B cell (primary cell): ENCODE data around the gene SOHLH2. TPM values are rescaled to one million over a fixed set of nuclear protein-coding genes. Genes with fewer than 3 reads are reported as not detected.

ENCODE experiments used
- ATAC-seq: fragments of 200-7000 bp; cut with Tn5 transposase; one replicate; pipeline ENCODE4 v1.10.0; 2021; ENCODE audit warnings: low read depth, mild to moderate bottlenecking, moderate number of reproducible peaks, moderate library complexity
- CTCF ChIA-PET: fragments of 350-600 bp; sonication (Branson Sonifier 250); formaldehyde crosslinking; loops from one replicate; lab custom pipeline; 2021; ENCODE audit warnings: antibody characterized with exemption, inconsistent platforms; lab: Charles Lee
- POLR2A ChIA-PET: fragments of 350-600 bp; sonication (Branson Sonifier 250); formaldehyde crosslinking; loops from one replicate; lab custom pipeline; 2021; ENCODE audit warnings: antibody characterized with exemption; lab: Charles Lee
- DNase-seq: peaks from one replicate; pipeline ENCODE4 v3.0.0; 2013
- H2AFZ ChIP-seq: 2 replicates; pipeline ENCODE4 v1.6.1; 2012; ENCODE audit warnings: mild to moderate bottlenecking, low read depth, low read length; ENCODE audit not compliant: insufficient read depth, poor library complexity, severe bottlenecking
- H3K27ac ChIP-seq, 2 donors: 1 replicate in 1 of 2; 2 replicates in 1 of 2; pipeline ENCODE4 v1.5.1; 2012 to 2013; ENCODE audit warnings: low read length in 2 of 2, mild to moderate bottlenecking in 2 of 2, moderate library complexity in 1 of 2
- H3K27me3 ChIP-seq, 4 experiments: fragments of 200-600 bp in 1 of 4; sonication (generic) in 1 of 4; replicated peaks in 1 of 4; 1 replicate in 2 of 4; 2 replicates in 2 of 4; pipeline versions ENCODE4 v1.6.1 to v1.7.0; 2013 to 2016; ENCODE audit warnings: low read length in 3 of 4, mild to moderate bottlenecking in 2 of 4, mixed read lengths in 1 of 4, moderate library complexity in 1 of 4; ENCODE audit not compliant: insufficient read depth in 4 of 4, control insufficient read depth in 3 of 4; ENCODE audit errors: control extremely low read depth in 1 of 4
- H3K36me3 ChIP-seq, 2 experiments: replicated peaks in 1 of 2; 1 replicate in 1 of 2; 2 replicates in 1 of 2; pipeline versions ENCODE4 v1.6.1 to v1.7.1; 2013; ENCODE audit warnings: low read length in 1 of 2; ENCODE audit not compliant: insufficient read depth in 2 of 2, control insufficient read depth in 1 of 2; ENCODE audit errors: control extremely low read depth in 1 of 2, extremely low read depth in 1 of 2
- H3K4me1 ChIP-seq, 2 donors: fragments of 200-600 bp in 1 of 2; sonication (generic) in 1 of 2; 1 replicate in 1 of 2; 2 replicates in 1 of 2; pipeline versions ENCODE4 v1.5.1 to v1.6.1; 2013 to 2017; ENCODE audit warnings: low read length in 2 of 2; ENCODE audit not compliant: control insufficient read depth in 2 of 2, insufficient read depth in 2 of 2
- H3K4me2 ChIP-seq: replicated peaks from 2 replicates; pipeline ENCODE3; 2012; ENCODE audit warnings: mild to moderate bottlenecking, low read depth, low read length; ENCODE audit not compliant: poor library complexity, severe bottlenecking
- H3K4me3 ChIP-seq, 5 experiments: fragments of 200-600 bp in 1 of 5; sonication (generic) in 1 of 5; 1 replicate in 3 of 5; 2 replicates in 2 of 5; pipeline versions ENCODE4 v1.5.1 to v1.7.0; 2011 to 2016; ENCODE audit warnings: low read length in 4 of 5, mild to moderate bottlenecking in 4 of 5, low read depth in 2 of 5, control low read depth in 1 of 5, moderate library complexity in 1 of 5; ENCODE audit not compliant: insufficient read depth in 1 of 5; ENCODE audit errors: control extremely low read depth in 1 of 5, extremely low read depth in 1 of 5
- H3K79me2 ChIP-seq: fragments of 200-600 bp; sonication (generic); one replicate; pipeline ENCODE4 v1.6.0; 2016; ENCODE audit warnings: low read length; ENCODE audit not compliant: control insufficient read depth, insufficient read depth
- H3K9ac ChIP-seq: fragments of 200-600 bp; sonication (generic); 2 replicates; pipeline ENCODE4 v1.6.1; 2017; ENCODE audit warnings: mild to moderate bottlenecking, low read length, moderate library complexity
- H3K9me3 ChIP-seq, 3 donors: one replicate each; pipeline versions ENCODE4 v1.6.1 to v1.7.1; 2013; ENCODE audit warnings: low read length in 2 of 3; ENCODE audit not compliant: control insufficient read depth in 2 of 3, insufficient read depth in 1 of 3; ENCODE audit errors: control extremely low read depth in 1 of 3
- H4K20me1 ChIP-seq: 2 replicates; pipeline ENCODE4 v1.6.0; 2012; ENCODE audit warnings: mild to moderate bottlenecking, low read length; ENCODE audit not compliant: insufficient read depth, control insufficient read depth, poor library complexity, severe bottlenecking
- H3K27ac Mint-ChIP-seq: one replicate; pipeline ENCODE4 v1.8.0; 2021; ENCODE audit warnings: mixed read lengths
- H3K27me3 Mint-ChIP-seq: one replicate; pipeline ENCODE4 v1.8.0; 2021; ENCODE audit warnings: mixed read lengths
- H3K4me1 Mint-ChIP-seq: one replicate; pipeline ENCODE4 v1.8.0; 2021; ENCODE audit warnings: mixed read lengths
- H3K4me3 Mint-ChIP-seq: one replicate; pipeline ENCODE4 v1.8.0; 2021; ENCODE audit warnings: mixed read lengths
- H3K9me3 Mint-ChIP-seq: one replicate; pipeline ENCODE4 v1.8.0; 2022; ENCODE audit warnings: mixed read lengths; ENCODE audit not compliant: insufficient read depth
- CTCF ChIP-seq: fragments of 200-600 bp; IDR thresholded peaks from one replicate; pipeline ENCODE4 v1.8.0; 2022; ENCODE audit warnings: antibody characterized with exemption, mild to moderate bottlenecking
- EZH2 ChIP-seq: IDR thresholded peaks from 2 replicates; pipeline ENCODE4 v1.6.1; 2012; ENCODE audit warnings: borderline replicate concordance, low read depth, mild to moderate bottlenecking, moderate library complexity, low read length; ENCODE audit not compliant: insufficient read depth, poor library complexity, severe bottlenecking
- WGBS: methylation state at CpG from one replicate; pipeline ENCODE4 v1.1.5; 2013; ENCODE audit warnings: missing lambda C conversion rate; ENCODE audit not compliant: insufficient coverage; 5-methylcytosine and 5-hydroxymethylcytosine counted together
- intact Hi-C: fragments of 100-400 bp; cut with micrococcal nuclease; formaldehyde crosslinking; loops from one replicate; pipeline ENCODE4 v1.10.0; 2022
- polyA plus RNA-seq: library from polyadenylated mRNA; depleted of rRNA; stranded (reverse); fragments of >200 nt; gene quantifications from 2 replicates; pipeline ENCODE4 v1.2.3, GENCODE V29; 2012
- total RNA-seq, 2 donors: library from RNA; stranded (reverse); fragments of 120-200 nt in 1 of 2; gene quantifications; 1 replicate in 1 of 2; 2 replicates in 1 of 2; pipeline versions ENCODE4 v1.2.3 to v1.2.4, GENCODE V29; 2013 to 2022

The SOHLH2 gene
- total and polyA plus RNA-seq, 2 donors (not counting 1 experiment from before 2014, with no cell fraction given), result not detected

- Mint-ChIP-seq H3K9me3 (no peaks in the 10 kb centered on the region), H3K4me1 (no peaks in the 10 kb centered on the region)
- intact Hi-C loops, result no loop called here
Observed at GRCh38 chr13:36261976-36262375, 47.6 kb upstream of the SOHLH2 start.

GRCh38 chr13:36261011-36261410 is 46.7 kb upstream of the SOHLH2 start:
- H3K79me2 ChIP-seq, result no peaks in the 10 kb centered on the region
- H3K9me3 ChIP-seq, result peaks cover 0 to 10% (median 0%) of the 10 kb centered on the region in 3 donors
- no peak overlapping the region for H3K9ac ChIP-seq
- ATAC-seq (no peak), DNase-seq (no peak)
- TF ChIP-seq EZH2 (no peak), CTCF (no peak)
- H3K4me2 ChIP-seq, result no peak overlapping the region
- no peaks in the 10 kb centered on the region for H4K20me1 ChIP-seq
- Mint-ChIP-seq H3K9me3 (no peaks in the 10 kb centered on the region), H3K4me1 (no peaks in the 10 kb centered on the region), H3K27ac (no peak overlapping the region), H3K4me3 (no peak overlapping the region), H3K27me3 (no peaks in the 10 kb centered on the region)
- no peaks in the 10 kb centered on the region for H3K4me1 ChIP-seq
- no peak overlapping the region for H3K4me3 ChIP-seq
- H3K27ac ChIP-seq, result no peak overlapping the region
- intact Hi-C loops, result no loop called here
- H2AFZ ChIP-seq, result no peak overlapping the region
- ChIA-PET CTCF (no interaction called here), POLR2A (no interaction called here)
- no peaks in the 10 kb centered on the region for H3K36me3 ChIP-seq
- 96% methylated on average over 2 of the region's 3 CpGs for WGBS
- no peaks in the 10 kb centered on the region for H3K27me3 ChIP-seq

More at GRCh38 chr13:36261976-36262375, 47.6 kb upstream of the SOHLH2 start:
- no peak overlapping the region for H3K4me2 ChIP-seq
- H3K36me3 ChIP-seq, result no peaks in the 10 kb centered on the region
- H3K9ac ChIP-seq, result no peak overlapping the region
- H3K4me3 ChIP-seq, result no peak overlapping the region
- no peak overlapping the region for H3K27ac ChIP-seq
- H2AFZ ChIP-seq, result no peak overlapping the region
- H3K27me3 ChIP-seq, result no peaks in the 10 kb centered on the region
- peaks cover 0 to 6% (median 0%) of the 10 kb centered on the region in 3 donors for H3K9me3 ChIP-seq
- no peak for DNase-seq
- no peak overlapping the region for H3K4me3 Mint-ChIP-seq
- H3K27ac Mint-ChIP-seq, result no peak overlapping the region
- H3K4me1 ChIP-seq, result no peaks in the 10 kb centered on the region
- no peak for TF ChIP-seq EZH2
- no peak for TF ChIP-seq CTCF
- ChIA-PET POLR2A (no interaction called here), CTCF (no interaction called here)
- no peaks in the 10 kb centered on the region for H3K27me3 Mint-ChIP-seq
- no peaks in the 10 kb centered on the region for H4K20me1 ChIP-seq
- no peaks in the 10 kb centered on the region for H3K79me2 ChIP-seq
- no peak for ATAC-seq
